ENCODE measurements around the gene DNAL4.
"Not testable (repeated sequence)": the region's sequence is repeated elsewhere in the genome, so short reads cannot be mapped to it uniquely, and the experiment has no call there.

Gene DNAL4

DNA sequence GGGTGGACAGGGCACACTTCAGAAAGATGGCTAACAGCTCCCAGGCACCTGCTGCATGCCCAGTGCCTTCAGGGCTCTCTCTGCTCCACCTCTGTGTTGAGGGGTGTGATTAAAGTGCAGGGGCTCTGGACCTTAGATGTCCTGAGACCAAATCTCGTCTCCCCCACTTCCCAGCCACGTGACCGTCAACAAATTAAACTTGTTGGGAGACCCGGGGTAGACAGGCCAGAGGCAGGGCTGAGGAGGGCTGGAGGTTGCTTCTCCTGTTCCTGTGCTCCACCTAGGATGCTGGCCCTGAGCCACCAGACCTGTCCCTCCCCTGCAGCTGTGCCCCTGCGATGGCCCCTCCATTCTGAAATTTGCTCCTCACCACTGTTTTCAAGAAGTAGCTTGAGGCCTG is 32.9 kb upstream of the DNAL4 start:
- DNase-seq: no peak

DNA sequence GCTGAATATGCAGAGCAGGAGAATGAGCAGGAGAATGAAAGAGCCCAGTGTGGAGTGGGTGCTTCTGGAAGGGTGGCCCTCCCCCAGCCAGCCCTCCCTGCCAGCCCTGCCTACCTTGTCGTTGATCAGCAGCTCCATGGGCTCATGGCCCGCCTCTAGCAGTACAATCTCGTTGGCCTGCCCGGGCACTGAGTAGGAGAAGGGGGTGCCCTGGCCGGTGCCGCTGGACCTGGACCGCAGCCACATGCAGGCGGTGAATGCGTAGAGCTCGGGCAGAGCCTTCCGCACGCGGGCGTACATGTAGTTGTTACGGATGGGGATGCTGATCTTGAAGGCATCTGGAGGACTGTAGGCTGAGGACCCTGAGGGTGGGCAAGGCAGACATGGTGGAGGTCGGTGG is 32.4 kb upstream of the DNAL4 start:
- no peak for DNase-seq

DNA sequence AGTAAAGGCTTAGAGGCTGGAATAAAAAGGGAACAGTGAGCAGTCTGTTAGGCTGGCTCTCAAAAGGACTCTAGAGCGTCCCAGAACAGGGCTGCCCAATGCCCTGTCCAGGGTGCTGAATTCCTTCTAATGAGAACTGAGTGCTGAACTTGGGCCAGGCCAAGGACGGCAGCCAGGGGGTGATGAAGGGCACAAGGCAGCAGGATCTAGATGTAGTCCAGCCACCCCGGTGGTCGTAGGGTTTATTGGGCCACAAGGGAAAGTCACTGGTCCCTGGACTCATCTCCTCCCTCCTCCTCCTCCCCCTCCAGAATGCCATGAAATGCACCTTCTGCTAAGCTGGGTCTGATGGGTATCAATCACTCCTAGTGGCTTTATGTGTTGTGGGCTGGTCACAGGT is 30.6 kb upstream of the DNAL4 start:
- DNase-seq: peak; percentile 13

- DNase-seq: no peak
Measured at GRCh38 chr22:38823637-38824036, 29.7 kb upstream of the DNAL4 start.

- no peak for DNase-seq
Measured at GRCh38 chr22:38823076-38823475, 29.1 kb upstream of the DNAL4 start.

DNA sequence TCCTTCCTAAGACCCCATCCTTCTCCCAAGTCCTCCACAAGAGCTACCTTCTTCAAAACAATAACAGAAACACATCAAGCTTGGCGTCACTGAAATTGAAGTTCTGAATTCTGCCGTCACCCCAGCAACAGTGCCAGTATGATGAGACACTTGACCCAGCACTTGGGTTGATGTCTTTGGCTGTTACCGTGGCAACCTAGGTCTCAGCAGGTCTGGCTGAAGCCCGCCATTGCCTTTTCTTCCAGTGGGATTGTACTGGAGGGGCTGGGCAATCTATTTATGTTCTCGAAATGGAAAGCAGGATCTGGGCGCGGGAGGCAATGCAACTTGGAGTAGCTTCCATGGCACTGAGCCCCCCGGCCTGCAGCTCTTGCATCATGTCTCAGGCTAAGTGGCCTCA is 26.1 kb upstream of the DNAL4 start:
- DNase-seq: no peak

DNA sequence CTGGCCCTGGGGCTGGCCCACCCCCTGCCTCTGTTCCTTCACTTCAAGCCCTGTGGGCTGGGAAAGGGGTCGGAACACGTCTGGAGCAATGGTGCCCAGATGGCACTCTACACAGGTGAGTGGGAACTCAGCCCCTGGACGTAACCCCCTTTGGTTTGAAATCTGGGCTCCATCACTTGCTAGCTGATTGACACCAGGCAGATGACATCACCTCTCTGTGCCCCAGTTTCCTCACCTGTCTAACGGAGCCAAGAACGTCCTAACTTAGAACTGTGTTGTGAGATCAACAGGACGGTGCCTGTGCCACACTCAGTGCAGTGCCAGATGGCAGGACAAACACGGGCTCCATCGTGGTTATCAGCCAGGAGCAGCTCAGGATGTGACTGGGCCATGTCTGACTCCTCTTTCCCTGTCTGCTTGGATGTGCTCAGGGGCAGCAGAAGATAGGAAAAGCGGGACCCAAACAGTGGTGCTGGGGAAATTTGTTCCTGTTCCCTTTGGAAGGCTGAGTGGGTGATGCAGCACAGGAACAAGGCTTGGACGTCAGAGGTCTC is 25.5 kb upstream of the DNAL4 start:
- DNase-seq: no peak

- no peak for DNase-seq
Measured at GRCh38 chr22:38817196-38817595, 23.3 kb upstream of the DNAL4 start.

GRCh38 chr22:38815842-38816241 is 21.9 kb upstream of the DNAL4 start:
- no peak for DNase-seq

DNA sequence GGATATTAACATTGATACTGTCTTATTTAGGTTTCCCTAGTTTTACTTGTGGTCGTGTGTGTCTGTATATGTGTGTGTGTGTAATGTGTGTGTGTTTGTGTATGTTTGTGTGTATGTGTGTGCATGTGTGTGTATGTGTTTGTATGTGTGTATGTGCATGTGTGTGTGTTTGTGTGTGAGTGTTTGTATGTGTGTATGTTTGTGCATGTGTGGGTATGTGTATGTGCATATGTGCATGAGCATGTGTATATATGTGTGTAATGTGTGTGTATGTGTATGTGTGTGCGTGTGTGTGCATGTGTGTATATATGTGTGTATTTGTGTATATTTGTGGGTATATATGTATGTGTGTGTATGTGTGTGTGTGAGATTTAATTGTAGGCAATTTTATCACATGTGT is 17.3 kb upstream of the DNAL4 start:
- no peak for DNase-seq

DNA sequence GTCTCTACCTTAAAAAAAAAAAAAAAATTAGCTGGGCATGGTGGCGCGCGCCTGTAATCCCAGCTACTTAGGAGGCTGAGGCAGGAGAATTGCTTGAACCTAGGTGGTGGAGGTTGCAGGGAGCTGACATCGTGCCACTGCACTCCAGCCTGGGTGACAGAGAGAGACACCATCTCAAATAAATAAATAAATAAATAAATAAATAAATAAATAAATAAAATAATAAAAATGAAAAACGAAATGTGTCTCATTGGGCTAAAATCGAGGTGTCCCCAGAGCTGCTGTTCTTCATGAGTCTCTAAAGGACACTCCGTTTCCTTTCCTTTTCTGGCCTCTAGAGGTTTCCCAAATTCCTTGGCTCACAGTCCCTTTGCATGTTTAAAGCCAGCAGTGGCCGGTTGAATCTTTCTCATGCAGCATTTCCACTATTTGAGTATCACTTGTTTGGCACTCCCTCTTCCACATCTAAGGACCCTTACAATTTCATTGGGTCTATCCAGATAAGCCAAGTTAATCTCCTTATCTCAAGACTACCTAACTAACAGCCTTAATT is 11.2 kb upstream of the DNAL4 start:
- not testable (repeated sequence) for DNase-seq

DNA sequence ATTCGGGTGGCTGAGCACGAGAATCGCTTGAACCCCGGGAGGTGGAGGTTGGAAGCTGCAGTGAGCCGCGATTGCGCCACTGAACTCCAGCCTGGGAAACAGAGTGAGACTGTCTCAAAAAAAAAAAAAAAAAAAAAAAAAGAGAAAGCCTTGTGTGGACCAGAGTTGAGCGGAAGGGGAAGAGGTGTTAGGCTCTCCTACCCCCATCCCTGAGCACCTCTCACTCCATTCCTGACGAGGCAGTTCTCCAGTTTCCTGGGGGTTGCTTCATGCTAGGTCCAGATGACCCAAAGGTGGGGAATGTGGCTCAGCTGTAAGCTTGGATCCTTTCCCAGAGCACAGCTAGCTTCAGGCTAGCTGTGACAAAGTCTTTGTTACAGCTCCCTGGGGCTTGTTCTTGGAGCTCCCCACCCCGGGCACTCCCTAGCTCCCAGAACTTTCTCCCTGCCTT is 8.8 kb upstream of the DNAL4 start:
- DNase-seq: no peak

DNA sequence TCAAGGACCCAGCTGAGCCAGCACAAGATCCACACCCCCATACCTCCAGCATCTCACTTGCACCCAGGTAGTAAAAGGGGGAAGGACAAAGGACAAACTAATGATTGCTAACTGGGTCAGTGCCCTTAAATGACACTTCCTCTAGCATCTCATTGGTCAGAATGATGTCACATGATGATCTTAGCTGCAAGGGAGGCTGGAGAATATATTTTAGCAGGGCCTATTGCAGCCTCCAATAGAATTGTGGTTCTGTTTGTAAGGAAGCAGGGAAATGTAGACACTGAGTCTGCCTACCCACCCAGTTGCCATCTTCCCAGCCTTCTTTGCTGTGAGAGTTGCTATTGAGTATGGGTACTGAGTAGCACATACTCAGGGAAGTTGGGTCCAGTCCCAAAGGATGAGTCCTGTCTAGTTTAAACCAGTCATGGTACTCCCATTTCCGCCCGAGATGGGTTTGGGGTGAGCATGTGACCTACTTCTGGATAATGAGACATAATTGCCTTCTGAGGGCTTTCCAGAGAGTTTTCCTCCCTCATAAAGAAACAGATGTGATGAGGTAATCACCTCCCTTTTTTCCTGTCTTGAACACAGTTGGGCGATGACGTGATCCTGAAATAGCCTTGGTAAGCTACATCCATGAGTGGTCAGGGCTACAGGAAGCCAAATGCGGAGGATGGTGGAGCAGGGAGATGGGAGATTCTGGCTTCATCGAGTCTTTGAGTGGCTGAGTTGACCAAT is 5.5 kb upstream of the DNAL4 start:
- no peak for DNase-seq

DNA sequence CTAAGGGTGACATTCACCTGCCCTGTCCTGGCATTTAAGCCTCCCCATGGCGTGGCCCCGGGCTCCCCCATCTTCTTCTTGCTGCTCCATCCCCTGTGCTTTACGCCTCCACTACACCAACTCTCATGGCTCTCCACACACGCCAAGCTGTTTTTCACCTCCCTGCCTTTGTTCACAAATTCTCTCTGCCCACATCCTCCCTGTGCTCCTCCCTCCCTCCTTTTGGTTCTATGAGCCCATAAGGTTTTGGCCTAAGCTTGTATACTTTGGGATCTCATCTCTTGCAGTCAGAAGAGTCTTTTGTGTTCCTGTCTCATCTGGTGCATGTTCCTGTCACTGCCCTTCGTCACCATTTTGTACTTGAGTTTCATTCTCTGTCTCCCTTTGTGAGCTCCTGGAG is 4.6 kb upstream of the DNAL4 start:
- no peak for DNase-seq

- no peak for DNase-seq
Measured at GRCh38 chr22:38796262-38796957, 2.5 kb upstream of the DNAL4 start.

GRCh38 chr22:38795569-38795968 is 1.6 kb upstream of the DNAL4 start:
- no peak for DNase-seq

- DNase-seq: no peak
Measured at GRCh38 chr22:38793317-38793716, 626 bp downstream of the DNAL4 start.

GRCh38 chr22:38792833-38793232 is 1.1 kb downstream of the DNAL4 start:
- DNase-seq: no peak

- DNase-seq: no peak
Measured at GRCh38 chr22:38789606-38790005, 4.3 kb downstream of the DNAL4 start.

GRCh38 chr22:38788846-38789245 is 5.1 kb downstream of the DNAL4 start:
- no peak for DNase-seq

GRCh38 chr22:38788021-38788816 is 5.7 kb downstream of the DNAL4 start:
- DNase-seq: no peak

- no peak for DNase-seq
Measured at GRCh38 chr22:38786631-38787030, 7.3 kb downstream of the DNAL4 start.

DNA sequence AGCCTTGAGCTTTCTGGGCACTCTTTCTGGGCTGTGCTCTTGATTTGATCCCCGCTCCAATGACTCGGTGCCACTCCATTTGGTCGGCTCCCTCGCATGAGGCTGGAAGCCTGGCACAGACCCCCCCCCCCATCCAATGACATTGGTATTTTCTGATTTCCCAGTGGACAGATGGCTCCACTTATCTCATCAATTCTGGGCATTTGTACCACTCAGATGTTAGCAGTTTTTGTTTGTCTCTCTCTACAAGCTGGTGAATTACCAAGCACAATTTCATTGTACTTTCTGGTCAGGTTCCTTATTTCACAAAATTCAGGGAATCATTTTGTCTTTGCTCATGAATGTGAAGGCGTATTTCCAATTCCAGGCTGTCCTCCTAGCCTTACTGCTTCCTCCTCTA is 9.1 kb downstream of the DNAL4 start:
- no peak for DNase-seq

Data from CD4-positive, alpha-beta T cell treated with Interleukin-17A for 1 hour (primary cell).